Loucy (cell line): ENCODE measurements around the gene BAD.

Experiments used
- EZH2phosphoT487 ChIP-seq: fragments of 200-600 bp; IDR thresholded peaks from 2 replicates; pipeline ENCODE4 v1.6.1; 2018; ENCODE audit warnings: antibody characterized with exemption, mild to moderate bottlenecking, moderate library complexity, borderline replicate concordance
- TF ChIP-seq, protein P1 (sequence below): fragments of 200-600 bp; sonication (generic); conservative IDR thresholded peaks from 2 replicates; pipeline ENCODE4 v1.5.1; 2014; ENCODE audit warnings: mild to moderate bottlenecking, antibody characterized with exemption, low read length

- TF ChIP-seq, protein P1, sequence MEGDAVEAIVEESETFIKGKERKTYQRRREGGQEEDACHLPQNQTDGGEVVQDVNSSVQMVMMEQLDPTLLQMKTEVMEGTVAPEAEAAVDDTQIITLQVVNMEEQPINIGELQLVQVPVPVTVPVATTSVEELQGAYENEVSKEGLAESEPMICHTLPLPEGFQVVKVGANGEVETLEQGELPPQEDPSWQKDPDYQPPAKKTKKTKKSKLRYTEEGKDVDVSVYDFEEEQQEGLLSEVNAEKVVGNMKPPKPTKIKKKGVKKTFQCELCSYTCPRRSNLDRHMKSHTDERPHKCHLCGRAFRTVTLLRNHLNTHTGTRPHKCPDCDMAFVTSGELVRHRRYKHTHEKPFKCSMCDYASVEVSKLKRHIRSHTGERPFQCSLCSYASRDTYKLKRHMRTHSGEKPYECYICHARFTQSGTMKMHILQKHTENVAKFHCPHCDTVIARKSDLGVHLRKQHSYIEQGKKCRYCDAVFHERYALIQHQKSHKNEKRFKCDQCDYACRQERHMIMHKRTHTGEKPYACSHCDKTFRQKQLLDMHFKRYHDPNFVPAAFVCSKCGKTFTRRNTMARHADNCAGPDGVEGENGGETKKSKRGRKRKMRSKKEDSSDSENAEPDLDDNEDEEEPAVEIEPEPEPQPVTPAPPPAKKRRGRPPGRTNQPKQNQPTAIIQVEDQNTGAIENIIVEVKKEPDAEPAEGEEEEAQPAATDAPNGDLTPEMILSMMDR, result no peak
- no peak for TF ChIP-seq EZH2phosphoT487
Measured at GRCh38 chr11:64261556-64262080, 22.8 kb downstream of the BAD start.
